SK-N-SH (cell line): ENCODE data around the gene SIGLEC6.

Source experiments
- CTCF ChIP-seq: fragments of 200-600 bp; sonication (generic); IDR thresholded peaks from 2 replicates; pipeline ENCODE4 v1.6.1; 2017; ENCODE audit warnings: antibody characterized with exemption, mild to moderate bottlenecking, moderate library complexity
- EP300 ChIP-seq, 2 experiments: IDR thresholded peaks; 2 replicates each; pipeline versions ENCODE4 v1.4.0 to v1.6.1; 2012; ENCODE audit warnings: borderline replicate concordance in 1 of 2, low read depth in 1 of 2, low read length in 1 of 2
- RAD21 ChIP-seq: IDR thresholded peaks from 2 replicates; pipeline ENCODE4 v1.6.1; 2012; ENCODE audit warnings: mild to moderate bottlenecking, low read length
- RFX5 ChIP-seq: IDR thresholded peaks from 2 replicates; pipeline ENCODE4 v1.6.1; 2012; ENCODE audit warnings: mild to moderate bottlenecking, improper control_type of control experiment, low read length
- USF1 ChIP-seq: IDR thresholded peaks from 2 replicates; pipeline ENCODE4 v1.4.0; 2012; ENCODE audit warnings: low read depth, borderline replicate concordance
- USF2 ChIP-seq: fragments of 150-350 bp; IDR thresholded peaks from 2 replicates; pipeline ENCODE4 v1.6.1; 2017; ENCODE audit warnings: antibody characterized with exemption, low read length, low read depth, borderline replicate concordance
- ZBTB33 ChIP-seq: IDR thresholded peaks from 2 replicates; pipeline ENCODE4 v1.4.0; 2012; ENCODE audit warnings: low read depth, borderline replicate concordance

- TF ChIP-seq ZBTB33 (no peak), CTCF (no peak), EP300 (IDR thresholded peaks at IDR 0.05; ENCODE audit: borderline replicate concordance in 1 of 2, low read depth in 1 of 2, low read length in 1 of 2) (no peak), RFX5 (no peak), USF1 (no peak), RAD21 (no peak), USF2 (no peak)
These were observed 21.1 kb upstream of the SIGLEC6 start for GRCh38 chr19:51552608-51552995.
